Activated CD8-positive, alpha-beta memory T cell treated with anti-CD3 and anti-CD28 coated beads, Interleukin-2, amount 50 U/mL, for 48 hours (primary cell): ENCODE data around the gene CAMP.

Experiments used
- DNase-seq: peaks from one replicate; pipeline ENCODE4 v3.0.0-alpha.2; 2020

The CAMP gene

DNA sequence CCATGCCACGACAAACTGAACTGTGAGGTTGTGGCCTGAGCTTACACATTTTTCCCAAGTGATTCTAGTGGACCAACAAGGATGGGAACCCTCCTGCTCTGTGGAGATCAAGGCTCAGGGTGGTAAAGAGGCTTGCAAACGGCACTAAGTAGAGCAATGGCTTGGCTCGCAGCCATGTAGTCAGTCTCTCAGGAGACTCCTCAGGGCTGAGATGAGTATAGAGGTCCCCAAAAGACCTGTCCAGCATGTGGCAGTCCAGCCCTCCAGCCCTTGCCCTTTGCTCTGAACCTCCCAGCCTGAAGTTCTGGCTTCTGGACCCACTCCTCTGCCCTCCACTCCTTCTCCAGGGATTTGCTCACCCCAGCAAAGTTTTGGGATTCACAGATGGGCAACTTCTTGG is 8.3 kb upstream of the CAMP start:
- no peak for DNase-seq

DNA sequence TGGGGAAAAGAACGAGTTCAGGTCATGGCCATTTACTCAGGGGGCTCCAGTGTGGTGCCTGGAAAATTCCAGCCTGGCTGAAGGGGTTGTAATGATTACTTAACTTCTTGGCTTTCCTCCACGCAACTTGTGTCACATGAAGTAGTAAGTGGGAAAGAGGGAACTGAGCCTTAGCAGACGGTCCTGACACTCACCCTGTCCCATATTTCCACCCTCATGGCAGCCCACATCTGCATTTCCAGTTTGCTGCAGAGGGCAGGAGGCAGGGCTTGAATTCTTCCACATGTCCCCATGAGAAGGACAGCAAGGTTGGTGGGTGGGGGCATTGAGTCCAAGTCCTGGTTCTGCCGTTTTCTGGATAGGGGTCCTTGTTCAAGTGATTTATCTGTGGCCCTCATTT is 7.8 kb upstream of the CAMP start:
- DNase-seq: no peak

GRCh38 chr3:48215876-48216275 is 7.4 kb upstream of the CAMP start:
- no peak for DNase-seq

DNA sequence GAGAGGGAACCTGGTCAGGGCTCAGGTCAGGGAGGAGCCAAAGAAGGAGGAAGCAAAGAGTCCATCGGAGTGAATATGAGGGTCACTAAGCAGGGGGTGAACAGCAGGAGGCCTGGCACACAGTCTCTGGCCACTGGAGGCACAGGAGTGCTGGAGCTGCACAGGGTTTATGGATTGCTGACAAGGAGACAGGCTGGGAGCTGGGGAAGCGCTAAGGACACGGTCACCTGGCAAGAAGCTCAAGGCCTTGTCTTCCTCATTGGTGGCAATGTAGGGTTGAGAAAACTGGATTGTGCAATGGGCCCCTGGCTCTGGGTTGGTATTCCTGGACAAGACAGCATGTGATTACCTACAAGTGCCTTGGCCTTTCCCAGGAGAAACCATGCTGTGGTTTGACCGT is 5.8 kb upstream of the CAMP start:
- DNase-seq: no peak

DNA sequence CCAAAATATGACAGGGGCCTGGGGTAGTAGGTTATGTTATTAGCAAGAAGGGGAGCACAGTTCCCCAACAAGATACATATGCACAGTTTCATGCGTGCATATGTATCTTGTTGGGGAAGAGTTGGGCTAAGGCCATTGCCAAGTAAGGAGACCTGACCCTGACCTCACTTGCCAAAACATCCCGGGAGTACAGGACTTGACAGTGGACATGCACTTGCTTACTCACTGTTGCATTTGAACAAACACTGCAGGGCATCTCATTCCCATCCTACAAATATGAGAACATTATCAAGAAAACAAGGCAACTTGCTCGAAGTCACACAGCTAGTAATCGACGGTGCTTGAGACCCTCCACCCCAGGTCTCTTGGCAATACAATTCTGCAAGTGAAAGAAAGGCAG is 4.8 kb upstream of the CAMP start:
- no peak for DNase-seq

DNA sequence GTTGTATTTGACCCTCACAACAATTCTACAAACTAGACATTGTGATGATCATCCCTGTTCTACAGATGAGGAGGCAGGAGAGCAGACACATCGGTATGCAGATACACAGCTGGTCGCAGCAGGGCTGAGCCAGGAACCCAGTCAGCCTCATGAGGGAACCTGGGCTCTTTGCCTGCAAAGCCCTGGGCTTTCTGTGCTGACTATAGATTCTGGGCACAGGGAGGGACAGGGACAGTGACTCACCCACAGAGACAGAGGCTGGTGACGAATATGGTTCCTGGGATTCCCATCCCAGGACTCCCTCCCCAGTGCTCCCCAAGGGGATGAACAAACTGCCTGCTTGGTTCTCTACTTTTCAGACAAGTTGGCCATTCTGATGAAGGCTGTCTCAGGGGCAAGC is 3.8 kb upstream of the CAMP start:
- no peak for DNase-seq

- no peak for DNase-seq
These were observed 2.5 kb upstream of the CAMP start for GRCh38 chr3:48220746-48221145.

DNA sequence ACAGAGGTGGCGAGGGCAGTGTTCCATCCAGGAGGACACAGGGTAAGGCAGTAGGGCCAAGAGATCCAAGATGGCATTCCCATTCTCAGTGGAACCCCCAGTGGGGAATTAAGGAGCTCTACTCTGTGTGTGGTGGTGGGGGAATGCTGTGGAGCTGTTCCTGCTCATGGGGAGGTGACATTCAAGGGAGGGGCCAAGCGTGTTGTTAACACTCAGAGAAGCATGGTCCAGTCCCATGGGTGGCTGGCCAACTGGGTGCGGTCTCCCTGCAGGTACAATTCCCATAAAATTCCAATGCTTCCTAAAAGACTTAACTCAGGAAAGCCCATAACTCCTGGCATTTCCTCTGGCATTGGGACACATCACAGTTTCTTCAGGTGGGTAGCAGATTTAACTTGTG is 2.3 kb downstream of the CAMP start:
- DNase-seq: no peak

DNA sequence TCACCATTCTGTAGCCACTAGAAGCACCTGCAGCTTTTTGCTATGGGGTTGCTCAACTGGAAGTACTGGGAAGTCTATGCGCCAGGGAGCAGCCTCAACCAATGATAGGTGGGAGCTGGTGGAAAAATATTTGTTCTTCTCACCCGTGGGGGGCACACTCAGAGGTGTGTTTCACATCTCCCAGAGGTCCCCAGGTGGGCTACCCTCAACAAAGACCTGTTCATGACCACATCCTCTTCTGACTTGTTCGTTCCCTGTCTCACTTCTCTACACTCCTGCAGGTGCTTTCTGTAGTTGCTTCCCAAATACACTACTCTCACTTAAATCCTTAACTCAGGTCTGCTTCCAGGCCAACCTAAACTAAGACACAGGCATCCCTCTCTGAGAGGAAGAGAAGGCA is 3.6 kb downstream of the CAMP start:
- DNase-seq: no peak

DNA sequence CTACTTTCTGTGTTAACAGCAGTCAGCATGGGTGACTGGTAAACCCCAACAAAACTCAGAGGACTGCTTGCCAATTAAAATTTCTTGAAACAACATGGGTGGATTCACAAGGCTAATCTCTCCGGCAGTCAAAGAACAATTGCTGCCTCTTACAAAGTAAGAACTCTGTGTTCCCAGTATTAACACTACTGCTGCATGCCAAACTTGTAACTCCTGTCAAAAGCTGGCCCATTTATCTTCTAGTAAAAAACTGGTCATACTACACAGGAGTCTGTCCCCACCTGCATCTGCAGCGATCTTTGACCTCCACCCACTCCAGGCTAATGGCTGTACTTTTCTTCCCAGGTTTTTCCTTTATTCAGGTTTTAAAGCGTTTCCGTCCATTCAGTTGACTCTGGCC is 8.9 kb downstream of the CAMP start:
- no peak for DNase-seq

DNA sequence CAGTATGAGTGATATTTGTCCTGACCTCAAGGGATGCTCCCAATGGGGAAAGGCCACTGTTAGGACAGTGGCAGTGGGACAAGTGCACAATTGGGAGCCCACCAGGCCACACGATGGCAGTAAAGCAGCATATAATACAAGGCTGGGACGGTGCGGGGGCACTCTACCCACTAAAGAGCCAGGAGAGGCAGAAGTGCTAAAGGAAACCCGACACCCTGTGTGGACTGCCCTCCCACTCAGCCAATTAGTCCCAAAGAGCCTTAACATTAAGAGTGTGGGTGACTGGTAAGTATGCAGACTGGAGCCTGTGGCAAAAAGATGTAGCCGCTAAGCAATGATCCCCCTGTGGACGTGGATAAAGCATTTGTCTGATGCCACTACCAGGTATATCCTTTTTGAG is 9.4 kb downstream of the CAMP start:
- DNase-seq: peak; percentile 82

- DNase-seq: no peak
These were observed 10.2 kb downstream of the CAMP start for GRCh38 chr3:48233542-48233941.

DNA sequence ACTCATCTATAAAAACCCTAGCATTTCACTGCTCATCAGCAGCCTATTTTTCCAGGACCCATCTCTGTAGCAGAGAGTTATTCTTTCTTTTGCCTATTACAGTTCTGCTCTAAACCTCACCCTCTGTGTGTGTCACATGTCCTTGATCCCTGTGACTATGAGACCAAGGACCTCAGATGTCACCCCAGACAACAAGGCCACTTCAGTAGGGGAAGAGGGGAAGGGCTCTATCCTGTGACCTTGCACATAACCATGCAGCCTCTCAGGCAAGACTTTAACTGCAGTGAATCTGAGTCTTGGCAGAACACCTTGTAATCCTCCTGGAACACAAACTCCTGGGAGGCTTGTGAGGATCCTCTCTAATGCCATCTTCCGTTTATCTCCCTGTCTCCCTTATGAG is 13.2 kb downstream of the CAMP start:
- DNase-seq: no peak

GRCh38 chr3:48238531-48239085 is 15.3 kb downstream of the CAMP start:
- no peak for DNase-seq

GRCh38 chr3:48240000-48240963 is 17.0 kb downstream of the CAMP start:
- no peak for DNase-seq

DNA sequence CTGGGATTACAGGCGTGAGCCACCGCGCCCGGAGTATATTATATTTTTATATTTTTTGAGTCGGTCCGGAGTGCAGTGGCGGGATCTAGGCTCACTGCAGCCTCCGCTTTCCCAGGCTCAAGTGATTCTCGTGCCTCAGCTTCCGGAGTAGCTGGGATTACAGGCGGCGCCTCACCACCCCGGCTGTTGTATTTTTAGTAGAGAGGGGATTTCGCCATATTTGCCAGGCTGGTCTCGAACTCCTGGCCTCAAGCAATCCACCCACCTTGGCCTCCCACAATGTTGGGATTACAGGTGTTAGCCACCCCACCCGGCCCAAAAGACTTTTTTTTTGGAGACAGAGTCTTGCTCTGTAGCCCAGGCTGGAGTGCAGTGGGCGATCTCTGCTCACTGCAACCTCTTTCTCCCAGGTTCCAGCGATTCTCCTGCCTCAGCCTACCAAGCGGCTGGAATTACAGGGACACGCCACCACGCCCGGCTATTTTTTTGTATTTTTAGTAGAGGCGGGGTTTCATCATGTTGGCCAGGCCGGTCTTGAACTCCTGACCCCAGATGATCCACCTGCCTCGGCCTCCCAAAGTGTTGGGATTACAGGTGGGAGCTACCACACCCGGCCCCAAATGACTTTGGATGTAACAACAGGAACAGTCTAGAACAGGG is 18.6 kb downstream of the CAMP start:
- DNase-seq: peak; percentile 64

GRCh38 chr3:48243886-48244285 is 20.6 kb downstream of the CAMP start:
- no peak for DNase-seq

DNA sequence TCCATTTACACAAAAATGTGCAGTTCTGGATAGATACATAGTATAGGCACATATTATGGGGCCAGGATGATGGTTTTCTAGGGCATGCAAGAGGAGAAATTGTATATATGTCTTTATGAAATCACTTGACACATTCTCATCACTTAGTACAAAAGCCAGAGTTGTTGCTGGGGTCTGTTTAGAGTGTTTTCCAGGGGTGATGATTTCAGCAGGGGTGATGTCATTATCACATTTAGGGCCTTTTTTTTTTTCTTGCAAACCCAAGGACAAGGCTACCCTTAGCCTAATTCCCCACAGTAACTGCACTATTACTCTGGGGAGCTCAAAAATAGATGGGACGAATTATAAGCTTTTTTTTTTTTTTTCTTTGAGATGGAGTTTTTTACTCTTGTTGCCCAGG is 21.2 kb downstream of the CAMP start:
- no peak for DNase-seq

DNA sequence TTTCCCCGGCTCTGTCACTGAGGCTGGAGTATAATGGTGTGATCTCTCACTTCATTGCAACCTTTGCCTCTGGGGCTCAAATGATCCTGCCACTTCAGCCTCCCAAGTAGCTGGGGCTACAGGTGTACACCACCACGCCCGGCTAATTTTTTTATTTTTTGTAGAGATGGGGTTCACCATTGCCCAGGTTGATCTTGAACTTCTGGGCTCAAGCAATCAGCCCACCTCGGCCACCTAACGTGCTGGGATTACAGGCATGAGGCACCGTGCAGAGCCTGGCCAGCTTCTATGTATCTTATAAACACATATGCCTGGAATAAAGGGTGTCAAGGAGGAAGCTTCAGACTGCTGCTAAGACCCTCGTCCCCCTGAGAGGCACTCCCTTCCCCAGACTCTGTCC is 21.8 kb downstream of the CAMP start:
- DNase-seq: no peak

- no peak for DNase-seq
These were observed 24.1 kb downstream of the CAMP start for GRCh38 chr3:48247401-48247811.

- DNase-seq: no peak
These were observed 25.0 kb downstream of the CAMP start for GRCh38 chr3:48248095-48248850.

DNA sequence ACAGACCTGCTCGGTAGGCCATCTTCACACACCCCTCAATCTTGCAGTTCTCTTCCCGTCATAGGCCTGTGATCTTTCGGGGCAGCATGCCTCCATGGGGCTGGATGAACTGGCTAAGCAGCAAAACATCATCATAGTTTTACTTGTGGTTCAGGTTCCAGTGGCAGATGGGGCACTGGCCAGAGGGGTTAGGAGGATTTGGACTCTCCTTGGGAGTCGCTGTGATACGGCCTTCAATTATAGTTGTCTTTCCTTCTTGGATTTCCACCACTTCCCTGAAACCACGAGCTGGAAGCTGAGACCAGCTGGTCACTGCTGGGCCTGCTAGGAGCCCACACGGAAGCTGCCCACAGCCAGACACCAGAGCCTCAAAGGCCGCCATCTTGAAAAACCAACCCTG is 33.3 kb downstream of the CAMP start:
- DNase-seq: no peak

DNA sequence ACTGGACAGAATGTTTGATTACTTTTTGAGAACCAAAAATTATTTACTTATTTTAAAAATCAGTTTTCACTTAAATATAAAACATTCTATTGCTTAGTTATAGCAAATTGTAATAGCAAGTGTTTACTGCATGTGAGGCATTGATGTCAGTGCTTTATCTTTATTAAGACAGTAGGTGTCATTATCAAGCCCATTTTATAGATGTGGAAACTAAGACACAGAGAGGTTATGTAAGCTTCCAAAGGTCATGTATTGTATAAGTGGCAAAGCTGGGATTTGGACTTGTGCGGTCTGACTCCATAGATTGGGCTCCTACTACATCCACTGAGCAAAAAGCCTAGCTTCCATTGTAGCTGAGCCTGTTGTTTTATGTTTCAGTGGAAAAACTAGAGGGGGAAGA is 35.2 kb downstream of the CAMP start:
- no peak for DNase-seq
